ENCODE results near the gene GPRC5A. TPM values are rescaled to one million over a fixed set of nuclear protein-coding genes. Genes with fewer than 3 reads are reported as not detected.

GPRC5A gene
- total and polyA plus RNA-seq, 10 donors: 0.09 to 3.0 (median 0.34) TPM

DNA sequence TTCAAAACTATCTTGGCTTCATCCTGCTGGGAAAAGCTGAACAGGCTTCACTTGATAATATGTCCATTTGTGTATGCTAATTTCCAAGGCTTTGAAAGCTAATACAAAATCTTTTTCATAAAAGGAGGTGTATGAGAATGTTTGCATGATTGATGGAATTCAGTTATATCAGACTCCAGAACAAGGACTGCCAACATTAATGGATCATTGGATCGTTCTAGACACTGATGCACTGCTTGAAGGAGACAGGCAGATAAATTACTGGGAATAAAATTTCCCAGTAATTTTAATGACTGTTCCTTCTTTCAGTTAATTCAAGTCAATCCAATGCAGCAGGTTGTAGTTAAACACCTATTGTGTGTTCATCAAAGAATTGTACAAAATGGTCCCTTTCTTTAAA, 60.1 kb downstream of the GPRC5A start:
- H3K4me3 ChIP-seq: no peak overlapping the region
- intact Hi-C loops (cut with DNase I; ENCODE audit: low total_unique reads): no loop called here
- WGBS, 5 donors: 78 to 98% (median 91%) methylated on average over 1 of the region's 1 CpG
- no peak overlapping the region for H3K27ac ChIP-seq
- H3K9me3 ChIP-seq: no peaks in the 10 kb centered on the region
- H3K36me3 ChIP-seq: peaks cover 0 to 20% (median 0%) of the 10 kb centered on the region in 6 donors
- TF ChIP-seq, protein P1, sequence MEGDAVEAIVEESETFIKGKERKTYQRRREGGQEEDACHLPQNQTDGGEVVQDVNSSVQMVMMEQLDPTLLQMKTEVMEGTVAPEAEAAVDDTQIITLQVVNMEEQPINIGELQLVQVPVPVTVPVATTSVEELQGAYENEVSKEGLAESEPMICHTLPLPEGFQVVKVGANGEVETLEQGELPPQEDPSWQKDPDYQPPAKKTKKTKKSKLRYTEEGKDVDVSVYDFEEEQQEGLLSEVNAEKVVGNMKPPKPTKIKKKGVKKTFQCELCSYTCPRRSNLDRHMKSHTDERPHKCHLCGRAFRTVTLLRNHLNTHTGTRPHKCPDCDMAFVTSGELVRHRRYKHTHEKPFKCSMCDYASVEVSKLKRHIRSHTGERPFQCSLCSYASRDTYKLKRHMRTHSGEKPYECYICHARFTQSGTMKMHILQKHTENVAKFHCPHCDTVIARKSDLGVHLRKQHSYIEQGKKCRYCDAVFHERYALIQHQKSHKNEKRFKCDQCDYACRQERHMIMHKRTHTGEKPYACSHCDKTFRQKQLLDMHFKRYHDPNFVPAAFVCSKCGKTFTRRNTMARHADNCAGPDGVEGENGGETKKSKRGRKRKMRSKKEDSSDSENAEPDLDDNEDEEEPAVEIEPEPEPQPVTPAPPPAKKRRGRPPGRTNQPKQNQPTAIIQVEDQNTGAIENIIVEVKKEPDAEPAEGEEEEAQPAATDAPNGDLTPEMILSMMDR (IDR thresholded peaks at IDR 0.05 in 8 of 11, conservative IDR thresholded peaks at IDR 0.05 in 3 of 11): no peak
- TF ChIP-seq POLR2A (IDR thresholded peaks at IDR 0.05): no peak
- TF ChIP-seq POLR2AphosphoS5 (IDR thresholded peaks at IDR 0.05): no peak
- no peak for DNase-seq
- no peaks in the 10 kb centered on the region for H3K27me3 ChIP-seq (replicated peaks in 1 of 7)
- H3K4me1 ChIP-seq: no peaks in the 10 kb centered on the region

DNA sequence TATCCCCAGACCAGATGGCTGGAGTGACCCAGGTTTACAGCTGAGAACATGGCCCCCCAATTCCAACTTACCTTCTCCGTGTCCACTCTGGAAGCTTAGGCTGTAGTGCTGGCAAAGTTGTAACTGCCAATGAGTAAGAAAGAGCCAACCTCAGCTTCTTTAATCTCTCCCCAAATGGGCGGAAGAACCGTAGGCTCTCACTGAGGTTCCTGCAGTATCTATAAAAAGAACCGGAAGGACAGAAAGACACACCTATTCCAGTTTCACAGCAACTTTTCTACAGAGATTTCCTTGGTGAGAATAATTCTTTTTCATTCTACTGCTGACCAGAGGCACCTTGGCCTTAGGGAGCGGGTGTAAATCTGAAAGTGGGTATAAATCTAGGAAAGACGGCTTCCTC, 60.7 kb downstream of the GPRC5A start, which contains the start of gene GPRC5D:
Gene GPRC5D, minus strand, starts transcription at position 135 of the 400 bp plus-strand sequence. CDS start 1,786 bp downstream, outside the sequence.
- Histone ChIP-seq H3K36me3 (peaks cover 0 to 20% (median 0%) of the 10 kb centered on the region in 6 donors), H3K4me1 (no peaks in the 10 kb centered on the region), H3K27me3 (replicated peaks in 1 of 7) (no peaks in the 10 kb centered on the region), H3K9me3 (no peaks in the 10 kb centered on the region), H3K27ac (no peak within 1 kb of the TSS), H3K4me3 (no peak within 1 kb of the TSS)
- TF ChIP-seq POLR2A (IDR thresholded peaks at IDR 0.05) (no peak), POLR2AphosphoS5 (IDR thresholded peaks at IDR 0.05) (no peak)
- TF ChIP-seq, protein P1 (IDR thresholded peaks at IDR 0.05 in 8 of 11, conservative IDR thresholded peaks at IDR 0.05 in 3 of 11): no peak
- intact Hi-C loops (cut with DNase I; ENCODE audit: low total_unique reads): no loop called here
- DNase-seq: no peak
- WGBS, 5 donors: 83 to 97% (median 91%) methylated on average over 6 of the region's 6 CpGs

DNA sequence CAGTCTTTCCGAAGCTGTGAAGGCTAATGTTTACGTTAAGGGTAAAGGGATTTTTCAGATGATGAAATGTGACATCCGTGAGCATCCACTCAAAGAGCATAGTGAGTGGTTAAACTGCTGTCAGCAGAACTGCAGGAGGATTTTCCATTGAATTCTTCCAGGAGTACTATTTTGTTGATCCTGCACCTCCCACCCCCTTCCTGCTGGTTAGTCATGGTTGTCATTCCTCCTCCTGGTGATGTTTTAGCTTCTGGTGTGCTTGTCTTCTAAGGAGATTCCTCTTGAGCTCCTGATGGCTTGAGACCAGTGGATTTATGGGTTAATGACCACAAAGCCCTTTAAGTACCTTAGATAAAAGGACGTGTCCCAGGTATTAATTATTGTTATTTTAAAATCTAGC, 63.0 kb downstream of the GPRC5A start:
- H3K4me3 ChIP-seq: no peak overlapping the region
- no peaks in the 10 kb centered on the region for H3K9me3 ChIP-seq
- TF ChIP-seq POLR2AphosphoS5 (IDR thresholded peaks at IDR 0.05): no peak
- no peak for TF ChIP-seq POLR2A (IDR thresholded peaks at IDR 0.05)
- TF ChIP-seq, protein P1 (IDR thresholded peaks at IDR 0.05 in 8 of 11, conservative IDR thresholded peaks at IDR 0.05 in 3 of 11): no peak
- WGBS, 5 donors: 77 to 91% (median 86%) methylated on average over 4 of the region's 4 CpGs
- no peaks in the 10 kb centered on the region for H3K4me1 ChIP-seq
- no peak for DNase-seq
- intact Hi-C loops (cut with DNase I; ENCODE audit: low total_unique reads): no loop called here
- H3K36me3 ChIP-seq: peaks cover 0 to 11% (median 0%) of the 10 kb centered on the region in 6 donors
- no peak overlapping the region for H3K27ac ChIP-seq
- H3K27me3 ChIP-seq (replicated peaks in 1 of 7): no peaks in the 10 kb centered on the region

DNA sequence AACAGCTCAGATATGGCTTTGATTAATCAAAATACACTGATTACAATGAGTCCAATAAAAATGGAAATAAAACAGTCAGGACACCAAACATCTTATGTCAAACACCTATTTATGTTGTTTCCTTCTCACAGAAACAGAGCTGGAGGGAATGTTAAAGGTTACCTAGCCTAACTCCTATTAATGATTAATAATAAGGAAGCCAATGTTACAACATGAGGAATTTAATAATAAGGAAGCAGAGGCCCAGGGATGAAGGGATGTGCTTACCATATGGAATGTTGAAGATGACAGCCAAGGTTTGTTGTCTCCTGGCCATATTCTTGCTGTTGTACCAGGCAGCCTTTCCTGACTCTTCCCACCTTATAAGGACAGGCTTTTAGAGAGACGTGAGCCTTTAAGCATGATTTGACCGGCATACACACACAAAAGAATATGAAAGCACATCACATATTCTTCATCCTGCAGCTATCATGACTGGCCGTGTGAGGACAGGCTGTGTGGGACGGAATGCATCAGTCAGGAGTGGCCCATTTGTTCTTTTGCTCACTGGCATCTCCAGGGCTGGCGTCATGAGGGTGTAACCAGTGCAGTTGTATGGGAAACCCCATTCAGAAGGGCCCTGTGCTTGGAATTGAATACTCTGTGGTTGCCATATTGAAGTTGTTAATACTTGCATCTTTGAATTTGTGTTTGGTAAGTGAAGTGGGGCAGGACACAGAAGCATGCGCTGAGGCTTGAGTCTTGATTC, 63.7 kb downstream of the GPRC5A start:
- H3K36me3 ChIP-seq: peaks cover 0 to 4% (median 0%) of the 10 kb centered on the region in 6 donors
- intact Hi-C loops (cut with DNase I; ENCODE audit: low total_unique reads): no loop called here

More for the DNA sequence above, 63.7 kb downstream of the GPRC5A start:
- no peaks in the 10 kb centered on the region for H3K4me1 ChIP-seq
- WGBS, 5 donors: 93 to 98% (median 95%) methylated on average over 6 of the region's 6 CpGs
- no peaks in the 10 kb centered on the region for H3K9me3 ChIP-seq
- no peak overlapping the region for H3K4me3 ChIP-seq
- DNase-seq: no peak
- TF ChIP-seq, protein P1 (IDR thresholded peaks at IDR 0.05 in 8 of 11, conservative IDR thresholded peaks at IDR 0.05 in 3 of 11): no peak
- H3K27ac ChIP-seq: no peak overlapping the region
- H3K27me3 ChIP-seq (replicated peaks in 1 of 7): no peaks in the 10 kb centered on the region

All from spleen (tissue), 11 donors.